Measurements from ENCODE around the gene SLC39A13.

DNA sequence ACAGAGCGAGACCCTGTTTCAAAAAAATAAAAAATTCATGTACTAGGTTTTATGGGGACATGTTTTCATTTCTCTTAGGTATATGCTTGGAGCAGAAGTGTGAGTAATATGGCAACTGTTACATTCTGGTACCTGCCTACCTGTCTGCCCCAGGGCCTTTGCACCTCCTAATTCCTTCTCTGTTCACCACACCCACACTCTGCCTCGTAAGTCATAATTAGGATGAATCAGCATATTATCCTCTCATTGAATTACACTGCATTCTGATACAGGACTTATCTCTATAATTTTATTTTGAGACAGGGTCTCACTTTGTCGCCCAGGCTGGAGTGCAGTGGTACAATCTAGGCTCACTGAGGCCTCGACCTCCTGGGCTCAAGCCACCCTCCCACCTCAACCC lies 43.6 kb downstream of the SLC39A13 start:
- TF ChIP-seq, protein P1, sequence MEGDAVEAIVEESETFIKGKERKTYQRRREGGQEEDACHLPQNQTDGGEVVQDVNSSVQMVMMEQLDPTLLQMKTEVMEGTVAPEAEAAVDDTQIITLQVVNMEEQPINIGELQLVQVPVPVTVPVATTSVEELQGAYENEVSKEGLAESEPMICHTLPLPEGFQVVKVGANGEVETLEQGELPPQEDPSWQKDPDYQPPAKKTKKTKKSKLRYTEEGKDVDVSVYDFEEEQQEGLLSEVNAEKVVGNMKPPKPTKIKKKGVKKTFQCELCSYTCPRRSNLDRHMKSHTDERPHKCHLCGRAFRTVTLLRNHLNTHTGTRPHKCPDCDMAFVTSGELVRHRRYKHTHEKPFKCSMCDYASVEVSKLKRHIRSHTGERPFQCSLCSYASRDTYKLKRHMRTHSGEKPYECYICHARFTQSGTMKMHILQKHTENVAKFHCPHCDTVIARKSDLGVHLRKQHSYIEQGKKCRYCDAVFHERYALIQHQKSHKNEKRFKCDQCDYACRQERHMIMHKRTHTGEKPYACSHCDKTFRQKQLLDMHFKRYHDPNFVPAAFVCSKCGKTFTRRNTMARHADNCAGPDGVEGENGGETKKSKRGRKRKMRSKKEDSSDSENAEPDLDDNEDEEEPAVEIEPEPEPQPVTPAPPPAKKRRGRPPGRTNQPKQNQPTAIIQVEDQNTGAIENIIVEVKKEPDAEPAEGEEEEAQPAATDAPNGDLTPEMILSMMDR (IDR thresholded peaks at IDR 0.05): no peak
- TF ChIP-seq POLR2A (IDR thresholded peaks at IDR 0.05): no peak
